Middle frontal gyrus (tissue), 1 donor: ENCODE measurements around the gene LRP5.
A peak's percentile ranks its signal among the peaks of the same experiment; 100 is the strongest.

Experiments used
- DNase-seq: peaks from one replicate; pipeline ENCODE4 v3.0.0-alpha.2; 2015; ENCODE audit warnings: low spot score; ENCODE audit errors: extremely low spot score

The LRP5 gene

DNA sequence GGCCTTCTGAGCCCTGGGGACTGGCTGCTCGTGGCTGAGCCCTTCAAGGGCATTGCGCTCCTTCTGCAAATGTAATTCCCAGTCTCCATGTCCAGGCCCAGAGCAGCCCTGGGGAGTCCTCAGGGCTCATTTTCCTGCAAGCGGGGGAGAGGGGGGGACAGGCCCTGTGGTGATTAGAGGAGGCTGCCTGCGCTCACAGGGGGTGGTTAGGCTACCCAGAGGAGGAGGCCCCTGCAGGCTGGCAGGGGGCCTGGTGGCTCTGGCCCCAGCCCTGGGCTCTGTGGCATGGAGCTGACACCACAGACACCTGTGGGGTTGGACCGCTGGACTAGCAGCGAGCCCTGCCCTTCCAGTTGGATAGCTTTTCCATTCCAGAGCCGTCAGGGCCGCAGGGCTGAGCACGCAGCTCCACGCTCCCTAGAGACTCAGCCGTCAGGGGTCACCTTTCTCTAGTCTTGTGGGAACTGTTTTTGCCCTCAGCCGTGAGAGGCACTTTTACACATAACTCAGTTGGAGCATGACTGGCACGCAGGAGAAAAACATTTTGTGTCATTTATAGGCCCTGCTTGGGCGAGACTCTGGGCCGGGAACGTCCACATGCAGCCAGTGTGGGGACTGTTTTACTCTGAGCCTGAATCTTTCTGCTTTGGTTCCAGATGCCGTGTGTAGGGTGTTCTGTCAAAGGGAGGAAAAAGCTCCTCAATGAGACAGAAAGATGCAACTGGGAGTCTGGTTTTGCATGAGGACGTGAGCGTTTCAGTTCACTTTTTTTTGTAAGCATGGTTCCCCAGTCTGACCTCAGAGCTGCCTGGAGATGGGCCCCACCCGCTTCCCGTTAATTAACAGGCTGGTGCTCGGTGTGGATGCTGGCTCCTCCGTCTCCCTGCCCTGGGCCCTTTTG is 58.1 kb downstream of the LRP5 start:
- DNase-seq, result no peak

DNA sequence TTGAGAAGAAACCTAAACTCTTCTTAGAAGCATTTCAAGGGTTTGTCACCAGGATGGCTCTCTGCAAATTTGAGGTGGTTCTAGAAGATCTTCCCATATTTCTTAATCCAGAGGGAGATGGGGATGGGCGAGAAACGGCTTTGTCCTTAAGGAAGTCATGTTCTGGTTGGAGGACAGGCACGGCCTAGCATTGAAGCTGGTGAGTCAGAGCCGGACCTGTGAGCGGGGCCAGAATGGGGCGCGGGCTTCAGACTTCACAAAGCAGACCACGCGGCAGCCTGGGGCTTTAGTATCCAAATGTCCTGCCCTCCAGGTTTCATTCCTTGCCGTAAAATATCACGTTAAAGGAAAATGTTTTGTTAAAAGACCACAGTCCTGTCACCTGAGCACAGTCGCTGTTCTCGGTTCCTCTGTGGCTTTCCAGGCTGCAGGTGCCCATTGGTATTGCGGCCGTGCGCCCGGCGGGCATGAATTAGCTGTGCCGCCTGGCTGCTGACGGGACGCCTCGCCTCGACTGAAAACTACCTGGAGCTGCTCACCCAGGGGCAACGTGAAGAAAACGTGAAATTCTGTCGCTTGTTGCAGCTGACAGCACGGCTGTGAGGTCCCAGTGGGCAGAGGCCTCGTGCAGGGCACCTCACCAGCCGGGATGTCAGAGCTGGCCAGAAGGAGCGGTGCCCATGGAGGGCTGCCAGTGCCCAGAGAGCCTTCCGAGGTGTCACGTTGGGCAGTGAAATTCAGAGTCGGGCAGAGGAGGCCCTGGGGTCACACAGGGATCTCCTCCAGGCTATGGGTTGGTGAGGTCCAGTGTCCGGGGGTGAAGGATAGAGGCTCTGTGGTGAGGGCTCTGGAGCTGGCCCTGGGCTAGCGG is 59.0 kb downstream of the LRP5 start:
- no peak for DNase-seq

DNA sequence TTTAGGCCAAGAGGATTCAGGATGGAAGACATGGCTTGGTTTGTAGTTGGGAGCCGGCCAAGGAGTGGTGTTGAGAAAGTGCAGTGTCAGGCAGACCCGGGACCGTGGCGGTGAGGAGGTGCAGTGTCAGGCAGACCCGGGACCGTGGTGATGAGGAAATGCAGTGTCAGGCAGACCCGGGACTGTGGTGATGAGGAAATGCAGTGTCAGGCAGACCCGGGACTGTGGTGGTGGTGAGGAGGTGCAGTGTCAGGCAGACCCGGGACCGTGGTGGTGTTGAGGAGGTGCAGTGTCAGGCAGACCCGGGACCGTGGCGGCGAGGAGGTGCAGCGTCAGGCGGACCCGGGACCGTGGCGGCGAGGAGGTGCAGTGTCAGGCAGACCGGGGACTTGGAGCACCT is 59.7 kb downstream of the LRP5 start:
- no peak for DNase-seq

DNA sequence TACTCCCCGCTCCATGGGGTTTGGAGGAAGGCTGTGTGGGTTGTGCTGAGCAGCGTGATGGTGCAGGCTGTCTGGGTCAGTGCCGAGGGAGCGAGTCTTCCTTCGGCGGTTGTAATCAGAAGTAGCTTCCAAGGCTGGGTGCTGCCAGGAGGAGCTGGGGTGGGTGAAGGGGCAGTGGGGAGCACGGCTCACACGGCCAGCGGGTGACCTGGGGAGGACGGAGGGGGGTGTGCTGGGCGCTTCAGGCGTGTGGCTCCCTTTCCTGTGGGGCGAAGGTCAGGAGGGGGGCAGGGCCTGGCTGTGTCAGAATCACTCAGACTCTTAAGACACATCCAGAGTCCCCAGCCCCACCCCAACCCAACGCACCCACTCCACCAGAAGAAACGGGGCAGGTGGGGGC is 60.2 kb downstream of the LRP5 start:
- DNase-seq, result no peak

- DNase-seq, result no peak
Observed at GRCh38 chr11:68373189-68373814, 60.9 kb downstream of the LRP5 start.

GRCh38 chr11:68373815-68374501 is 61.6 kb downstream of the LRP5 start:
- no peak for DNase-seq

DNA sequence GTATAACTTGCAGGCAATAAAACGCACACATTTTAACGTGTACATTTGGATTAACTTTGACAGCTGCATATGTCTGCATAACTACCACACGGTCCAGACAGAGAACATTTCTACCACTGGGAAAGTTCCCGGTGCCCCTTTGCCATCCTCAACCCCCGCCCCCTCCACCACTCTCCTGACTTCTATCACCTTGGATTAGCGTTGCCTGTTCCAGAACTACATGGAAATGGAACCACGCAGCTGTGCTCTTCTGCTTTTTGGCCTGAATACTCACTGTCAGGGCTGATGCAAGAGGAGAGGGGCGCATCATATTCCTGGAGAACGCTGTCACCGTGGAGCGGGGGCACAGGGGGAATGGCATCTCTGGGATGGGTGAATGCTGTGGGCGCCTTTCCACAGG is 62.1 kb downstream of the LRP5 start:
- DNase-seq, result no peak

DNA sequence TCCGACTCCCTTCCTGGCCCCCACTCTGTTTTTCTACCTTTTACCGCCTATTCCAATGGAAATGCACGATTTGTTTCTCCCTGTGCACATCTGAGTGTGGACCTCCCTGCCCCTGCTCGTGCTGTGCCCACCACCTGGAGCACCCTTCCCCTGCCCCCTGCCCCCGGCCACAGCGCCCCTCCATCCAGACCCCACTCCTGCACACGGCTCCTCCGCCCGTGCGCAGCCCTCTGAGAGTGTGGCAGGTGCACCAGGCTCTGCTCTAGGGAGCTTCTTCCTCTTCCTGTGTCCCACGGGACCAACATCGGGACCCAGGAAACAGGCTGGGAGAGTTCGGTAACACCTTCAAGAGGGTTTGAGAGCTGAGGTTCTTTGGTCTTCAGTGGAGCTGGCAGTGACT is 62.9 kb downstream of the LRP5 start:
- DNase-seq, result no peak

GRCh38 chr11:68375766-68376165 is 63.4 kb downstream of the LRP5 start:
- DNase-seq, result no peak

DNA sequence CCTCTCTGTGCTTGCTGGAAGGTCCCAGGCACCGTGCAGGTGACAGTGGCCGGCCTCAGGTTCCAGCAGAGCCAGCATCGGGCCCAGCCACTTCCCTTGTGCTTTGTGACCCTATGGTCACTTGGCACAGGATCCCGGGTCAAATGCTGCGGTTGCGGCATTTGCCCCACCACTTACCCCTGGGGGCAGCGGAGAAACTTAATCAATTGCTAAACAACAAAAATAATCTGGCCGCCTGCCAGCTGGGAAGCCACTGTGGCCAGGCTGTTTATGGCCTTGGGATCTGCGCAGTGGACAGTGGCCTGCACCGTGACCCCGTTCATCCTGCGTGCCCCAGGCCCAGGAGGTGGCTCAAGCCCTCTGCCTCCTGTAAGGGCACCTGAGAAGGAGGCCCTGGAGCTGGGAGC is 65.0 kb downstream of the LRP5 start:
- DNase-seq, result no peak

- DNase-seq, result no peak
Observed at GRCh38 chr11:68379206-68379605, 66.8 kb downstream of the LRP5 start.

DNA sequence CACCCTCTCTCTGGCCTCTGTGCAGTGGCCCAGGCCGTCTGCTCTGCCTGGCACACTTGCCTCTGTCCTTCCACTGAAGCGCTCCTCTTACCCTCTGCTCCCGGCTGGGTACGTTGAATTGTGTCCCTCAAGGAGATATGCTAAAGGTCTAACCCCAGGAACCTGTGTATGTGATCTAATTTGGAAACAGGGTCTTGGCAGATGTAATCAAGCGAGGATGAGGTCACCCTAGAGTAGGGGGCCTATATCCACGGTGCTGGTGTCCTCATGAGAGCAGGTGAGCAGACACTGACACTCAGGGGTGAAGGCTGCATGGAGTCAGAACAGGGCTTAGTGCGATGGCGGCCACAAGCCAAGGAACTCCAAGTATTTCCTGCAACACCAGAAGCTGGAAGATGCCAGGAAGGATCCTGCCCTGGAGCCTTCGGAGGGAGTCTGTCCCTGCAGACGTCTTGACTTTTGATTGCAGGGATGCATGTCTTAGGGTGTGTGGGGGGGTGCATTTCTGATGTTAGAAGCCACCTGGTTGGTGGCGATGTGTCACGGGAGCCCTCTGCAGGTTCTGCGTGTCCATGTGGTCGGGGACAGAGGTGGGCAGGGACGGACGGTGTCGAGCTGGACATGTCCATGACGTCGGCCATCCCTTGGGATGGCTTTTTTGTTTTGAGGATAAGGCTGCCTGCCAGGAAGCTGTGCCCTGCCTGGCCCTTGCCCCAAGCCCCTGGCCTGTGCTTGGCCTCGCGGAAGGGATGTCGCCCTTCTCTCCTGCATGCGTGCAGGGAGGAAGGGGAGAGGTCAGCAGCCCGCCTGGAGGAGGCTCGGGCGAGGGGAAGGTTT is 68.6 kb downstream of the LRP5 start:
- DNase-seq, result no peak

DNA sequence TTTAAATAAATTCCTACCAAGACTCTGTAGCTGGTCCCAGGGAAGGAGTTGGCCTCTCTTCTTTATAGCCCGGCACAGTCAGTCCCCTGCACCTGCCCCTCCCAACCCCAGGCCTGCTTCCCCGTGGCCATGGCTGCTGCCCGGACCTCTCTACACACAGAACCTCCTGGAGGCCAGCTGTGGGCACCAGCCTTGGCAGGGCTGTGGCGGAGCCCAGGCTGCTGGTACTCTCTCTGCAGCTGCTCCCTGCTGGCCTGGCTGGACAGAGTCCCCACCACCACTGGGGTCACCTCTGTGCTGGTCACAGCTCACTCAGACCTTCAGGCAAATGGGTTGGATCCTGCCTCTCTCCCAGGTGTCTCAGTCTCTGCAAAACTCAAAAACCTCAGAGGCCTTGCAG is 69.3 kb downstream of the LRP5 start:
- DNase-seq, result no peak

DNA sequence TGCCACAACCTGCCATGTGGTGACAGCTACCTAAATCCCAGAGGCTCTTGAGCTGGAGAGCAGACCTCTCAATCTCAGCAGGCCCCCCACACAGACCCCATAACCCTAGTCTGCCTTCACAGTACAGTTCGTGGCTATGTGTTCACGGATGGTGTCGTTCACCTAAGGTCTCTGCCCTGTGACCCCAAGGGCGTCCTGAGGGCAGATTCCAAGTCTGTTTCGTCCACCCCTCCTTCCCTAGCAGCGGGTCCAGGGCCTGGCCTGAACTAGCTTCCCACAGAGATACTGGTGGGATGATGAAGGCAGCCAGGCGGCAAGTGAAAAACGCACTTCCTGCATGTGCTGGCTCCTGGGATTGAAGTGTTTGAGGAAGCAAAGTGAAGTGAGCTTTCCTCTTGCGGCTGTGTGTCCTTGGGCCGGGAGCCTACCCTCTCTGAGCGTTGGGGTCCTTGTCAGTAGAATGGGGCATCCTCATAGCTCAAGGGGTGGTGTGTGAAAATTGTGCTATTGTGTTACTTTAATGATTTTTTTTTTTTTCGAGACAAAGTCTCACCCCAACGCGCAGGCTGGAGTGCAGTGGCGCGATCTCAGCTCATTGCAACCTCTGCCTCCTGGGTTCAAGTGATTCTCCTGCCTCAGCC is 70.1 kb downstream of the LRP5 start:
- no peak for DNase-seq

- DNase-seq, result peak; percentile 5
Observed at GRCh38 chr11:68383976-68384501, 71.6 kb downstream of the LRP5 start.

- DNase-seq, result no peak
Observed at GRCh38 chr11:68384530-68385081, 72.2 kb downstream of the LRP5 start.

GRCh38 chr11:68385128-68385527 is 72.7 kb downstream of the LRP5 start:
- no peak for DNase-seq

GRCh38 chr11:68386331-68386978 is 74.1 kb downstream of the LRP5 start:
- no peak for DNase-seq

DNA sequence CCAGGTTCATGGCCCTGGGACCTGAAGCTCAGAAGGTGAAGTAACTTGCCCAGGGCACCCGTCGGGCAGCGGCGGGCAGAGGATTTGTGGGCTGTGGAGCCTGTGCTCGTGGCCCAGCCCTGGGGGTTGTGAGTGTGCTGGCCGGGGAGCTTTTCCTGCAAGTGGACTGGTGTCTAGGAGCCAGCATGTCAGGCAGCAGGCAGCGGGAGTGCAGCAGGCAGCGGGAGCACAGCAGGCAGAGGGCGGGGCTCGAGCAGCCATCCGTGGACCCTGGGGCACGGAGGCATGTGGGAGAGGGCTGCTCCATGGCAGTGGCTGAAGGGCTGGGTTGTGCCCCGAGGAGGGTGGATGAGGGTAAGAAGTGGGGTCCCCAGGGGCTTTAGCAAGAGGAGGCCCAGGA is 75.4 kb downstream of the LRP5 start:
- DNase-seq, result no peak
